Psoas muscle (tissue), 8 donors: Measurements from ENCODE around the gene JPH2. TPM values are rescaled to one million over a fixed set of nuclear protein-coding genes. Genes with fewer than 3 reads are reported as not detected.

Source experiments
- ATAC-seq, 4 donors: fragments of 200-7000 bp; cut with Tn5 transposase; one replicate each; pipeline ENCODE4 v1.9.1; 2020; ENCODE audit warnings: moderate library complexity in 3 of 4, mild to moderate bottlenecking in 2 of 4
- DNase-seq, 2 donors: peaks; one replicate each; pipeline ENCODE4 v3.0.0-alpha.2; 2020
- H3K27ac ChIP-seq: fragments of 200-600 bp; one replicate; pipeline ENCODE4 v1.8.0; 2022
- H3K27me3 ChIP-seq, 3 donors: fragments of 200-600 bp in 1 of 3; one replicate each; pipeline versions ENCODE4 v1.6.1 to v1.8.0; 2013 to 2022; ENCODE audit warnings: low read length in 2 of 3, mild to moderate bottlenecking in 2 of 3, moderate library complexity in 1 of 3; ENCODE audit not compliant: insufficient read depth in 3 of 3
- H3K36me3 ChIP-seq, 2 donors: fragments of 200-600 bp in 1 of 2; one replicate each; pipeline versions ENCODE4 v1.6.1 to v1.8.0; 2013 to 2022; ENCODE audit warnings: low read depth in 1 of 2, mild to moderate bottlenecking in 1 of 2, moderate library complexity in 1 of 2; ENCODE audit not compliant: insufficient read depth in 1 of 2
- H3K4me1 ChIP-seq: fragments of 200-600 bp; one replicate; pipeline ENCODE4 v1.8.0; 2022
- H3K4me3 ChIP-seq: fragments of 200-600 bp; one replicate; pipeline ENCODE4 v1.8.0; 2022; ENCODE audit warnings: mild to moderate bottlenecking
- H3K9me3 ChIP-seq: fragments of 200-600 bp; one replicate; pipeline ENCODE4 v1.8.0; 2022
- WGBS, 3 donors: extraction: QIAGEN DNeasy Blood & Tissue Kit; methylation state at CpG; one replicate each; pipeline versions ENCODE4 v1.1.6 to v1.1.7; 2013; 5-methylcytosine and 5-hydroxymethylcytosine counted together
- intact Hi-C, 2 donors: fragments of 100-400 bp; cut with DNase I; formaldehyde crosslinking; loops; one replicate each; pipeline versions ENCODE4 v1.11.0 to v1.14.2; 2022
- polyA plus RNA-seq, 3 donors: library from polyadenylated mRNA; stranded (reverse); fragments of 200-250 nt; gene quantifications; one replicate each; pipeline ENCODE4 v1.2.3, GENCODE V29; 2013
- total RNA-seq, 4 donors: library from RNA; stranded (reverse); fragmentation: NEBNext Ultra II Directional in 2 of 4; extraction: Animal tissue kit (Norgen Biotek cat#: 25700) in 2 of 4; gene quantifications; one replicate each; pipeline versions ENCODE4 v1.2.1 to v1.2.4, GENCODE V29; 2021 to 2023
- TF ChIP-seq, protein P1 (sequence below): fragments of 200-600 bp; IDR thresholded peaks from one replicate; pipeline ENCODE4 v1.8.0; 2022; ENCODE audit warnings: antibody characterized with exemption
- donor health status: healthy with polysubstance abuse.
- donor health status: DM: no; HTN: no; CAD: no; lungs with moderate emphysema.
- donor health status: Bipolar disorder and iron deficiency.
- donor health status: healthy.
- donor health status: DM: yes; HTN: yes; CAD: no.
- donor health status: DM: no; HTN: no; CAD: no.
- donor health status: DM: no; HTN: no; CAD: no.
- donor health status: DM: yes; HTN: yes; CAD: no.

Gene JPH2
- total and polyA plus RNA-seq, 7 donors = 13.5 to 145 (median 48.0) TPM

DNA sequence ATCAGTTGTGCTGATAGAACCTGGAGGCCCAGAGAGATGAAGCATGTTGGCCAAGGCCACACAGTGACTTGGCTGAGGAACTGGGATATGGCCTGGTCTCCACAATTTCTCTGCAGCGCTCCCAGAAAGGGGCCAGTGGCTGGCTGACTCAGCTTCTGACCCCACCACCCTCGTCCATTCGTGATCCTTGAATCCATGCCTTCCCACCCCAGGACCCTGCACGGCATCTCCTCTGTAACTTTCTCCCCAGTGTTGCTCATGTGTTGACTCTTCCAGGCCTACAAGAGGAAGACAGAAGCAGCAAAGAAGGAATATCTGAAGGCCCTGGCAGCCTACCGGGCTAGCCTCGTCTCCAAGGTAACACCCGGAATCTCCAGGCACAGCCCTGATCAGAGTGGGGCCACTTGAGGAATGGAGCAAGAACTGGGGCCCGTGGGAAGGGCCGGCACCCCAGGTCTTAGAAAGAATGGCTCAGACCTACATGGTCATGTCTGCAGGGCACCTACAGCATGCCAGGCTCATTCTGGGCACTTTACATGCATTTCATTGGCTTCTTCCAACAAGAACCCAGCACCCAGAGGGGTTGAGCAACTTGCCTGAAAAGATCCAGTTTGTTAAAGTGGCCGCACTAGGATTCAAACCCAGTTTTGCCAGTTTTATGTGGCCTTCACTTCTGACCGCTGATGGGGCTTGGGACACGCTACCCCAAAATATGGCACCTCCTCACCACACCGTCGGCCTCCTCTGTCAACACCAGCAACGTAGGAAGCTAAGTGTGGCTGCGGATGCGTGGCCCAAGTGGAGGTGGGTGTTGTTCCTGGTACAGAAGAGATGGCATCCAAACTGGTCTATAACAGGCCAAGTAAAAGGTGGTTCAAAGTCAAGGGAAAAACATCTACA, 122.2 kb downstream of the JPH2 start:
- Histone ChIP-seq H3K27ac (no peak overlapping the region), H3K36me3 (no peaks in the 10 kb centered on the region), H3K9me3 (no peaks in the 10 kb centered on the region), H3K27me3 (peaks cover 0 to 5% (median 0%) of the 10 kb centered on the region in 3 donors), H3K4me3 (no peak overlapping the region), H3K4me1 (no peaks in the 10 kb centered on the region)
- TF ChIP-seq, protein P1, sequence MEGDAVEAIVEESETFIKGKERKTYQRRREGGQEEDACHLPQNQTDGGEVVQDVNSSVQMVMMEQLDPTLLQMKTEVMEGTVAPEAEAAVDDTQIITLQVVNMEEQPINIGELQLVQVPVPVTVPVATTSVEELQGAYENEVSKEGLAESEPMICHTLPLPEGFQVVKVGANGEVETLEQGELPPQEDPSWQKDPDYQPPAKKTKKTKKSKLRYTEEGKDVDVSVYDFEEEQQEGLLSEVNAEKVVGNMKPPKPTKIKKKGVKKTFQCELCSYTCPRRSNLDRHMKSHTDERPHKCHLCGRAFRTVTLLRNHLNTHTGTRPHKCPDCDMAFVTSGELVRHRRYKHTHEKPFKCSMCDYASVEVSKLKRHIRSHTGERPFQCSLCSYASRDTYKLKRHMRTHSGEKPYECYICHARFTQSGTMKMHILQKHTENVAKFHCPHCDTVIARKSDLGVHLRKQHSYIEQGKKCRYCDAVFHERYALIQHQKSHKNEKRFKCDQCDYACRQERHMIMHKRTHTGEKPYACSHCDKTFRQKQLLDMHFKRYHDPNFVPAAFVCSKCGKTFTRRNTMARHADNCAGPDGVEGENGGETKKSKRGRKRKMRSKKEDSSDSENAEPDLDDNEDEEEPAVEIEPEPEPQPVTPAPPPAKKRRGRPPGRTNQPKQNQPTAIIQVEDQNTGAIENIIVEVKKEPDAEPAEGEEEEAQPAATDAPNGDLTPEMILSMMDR = no peak
- ATAC-seq (no peak), DNase-seq (peak in 1 of 2 donors; percentile 13)
- intact Hi-C loops = no loop called here
- WGBS, 3 donors = 89 to 94% (median 91%) methylated on average over 17 of the region's 17 CpGs

Other genes with a start within 250 kb of the JPH2 start
- gene OSER1, start 23.6 kb upstream of the JPH2 start, total RNA-seq = 10 to 100 TPM; 46.0 to 97.6 (median 61.7) TPM
- 10 to 100 TPM; 47.4 to 75.7 (median 71.4) TPM for gene OSER1, start 23.6 kb upstream of the JPH2 start, polyA plus RNA-seq
- gene GDAP1L1, start 60.1 kb upstream of the JPH2 start, total RNA-seq = not detected
- gene GDAP1L1, start 60.1 kb upstream of the JPH2 start, polyA plus RNA-seq = under 1 TPM in 1 of 3 donors, not detected in 2; 0.04 TPM
- gene FITM2, start 124.0 kb upstream of the JPH2 start, total RNA-seq = 10 to 100 TPM in 3 of 4 donors, 1 to 10 TPM in 1; 6.0 to 12.2 (median 11.7) TPM
- 10 to 100 TPM in 2 of 3 donors, 1 to 10 TPM in 1; 4.5 to 15.7 (median 12.6) TPM for gene FITM2, start 124.0 kb upstream of the JPH2 start, polyA plus RNA-seq
- not detected for gene R3HDML, start 149.9 kb upstream of the JPH2 start, total RNA-seq
- not detected for gene R3HDML, start 149.9 kb upstream of the JPH2 start, polyA plus RNA-seq
- gene HNF4A, start 168.5 kb upstream of the JPH2 start, total RNA-seq = under 1 TPM in 1 of 4 donors, not detected in 3; 0.13 TPM
- under 1 TPM in 2 of 3 donors, not detected in 1; 0.03 TPM for gene HNF4A, start 168.5 kb upstream of the JPH2 start, polyA plus RNA-seq